ENCODE results near the gene DPM3. TPM values are rescaled to one million over a fixed set of nuclear protein-coding genes. Genes with fewer than 3 reads are reported as not detected.

Gene DPM3
- total and polyA plus RNA-seq, 2 experiments from 2014 or later: 13.6 to 71.4 TPM

- Mint-ChIP-seq H3K4me3 (peak overlapping the region; percentile 85), H3K9me3 (peaks cover 6% of the 10 kb centered on the region; the same call in 2 of the 3 replicates), H3K27me3 (ENCODE audit: insufficient read depth, low read depth, poor library complexity) (peaks cover 4% of the 10 kb centered on the region), H3K27ac (peak overlapping the region; percentile 87), H3K4me1 (peaks cover 11% of the 10 kb centered on the region), H3K36me3 (ENCODE audit: low read depth) (peaks cover 15% of the 10 kb centered on the region)
- peaks cover 7% of the 10 kb centered on the region for H3K79me2 ChIP-seq (replicated peaks; ENCODE audit: insufficient read depth)
- ATAC-seq (peak; percentile 59), DNase-seq (ENCODE audit: low spot score) (peak; percentile 88)
- peak overlapping the region; percentile 100 for H2AFZ ChIP-seq
- H4K20me1 ChIP-seq (replicated peaks; ENCODE audit: insufficient read depth): no peaks in the 10 kb centered on the region
- no peaks in the 10 kb centered on the region for H3K36me3 ChIP-seq (ENCODE audit: insufficient read depth)
- TF ChIP-seq, protein P1, sequence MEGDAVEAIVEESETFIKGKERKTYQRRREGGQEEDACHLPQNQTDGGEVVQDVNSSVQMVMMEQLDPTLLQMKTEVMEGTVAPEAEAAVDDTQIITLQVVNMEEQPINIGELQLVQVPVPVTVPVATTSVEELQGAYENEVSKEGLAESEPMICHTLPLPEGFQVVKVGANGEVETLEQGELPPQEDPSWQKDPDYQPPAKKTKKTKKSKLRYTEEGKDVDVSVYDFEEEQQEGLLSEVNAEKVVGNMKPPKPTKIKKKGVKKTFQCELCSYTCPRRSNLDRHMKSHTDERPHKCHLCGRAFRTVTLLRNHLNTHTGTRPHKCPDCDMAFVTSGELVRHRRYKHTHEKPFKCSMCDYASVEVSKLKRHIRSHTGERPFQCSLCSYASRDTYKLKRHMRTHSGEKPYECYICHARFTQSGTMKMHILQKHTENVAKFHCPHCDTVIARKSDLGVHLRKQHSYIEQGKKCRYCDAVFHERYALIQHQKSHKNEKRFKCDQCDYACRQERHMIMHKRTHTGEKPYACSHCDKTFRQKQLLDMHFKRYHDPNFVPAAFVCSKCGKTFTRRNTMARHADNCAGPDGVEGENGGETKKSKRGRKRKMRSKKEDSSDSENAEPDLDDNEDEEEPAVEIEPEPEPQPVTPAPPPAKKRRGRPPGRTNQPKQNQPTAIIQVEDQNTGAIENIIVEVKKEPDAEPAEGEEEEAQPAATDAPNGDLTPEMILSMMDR (conservative IDR thresholded peaks at IDR 0.05; ENCODE audit: low read depth in 2 of 2): 0 out of 4 replicates have a peak, but pooled peaks of 1 of the 2 experiments have one; percentile 1
- TF ChIP-seq JUNB (IDR thresholded peaks at IDR 0.05; ENCODE audit: unreplicated experiment) (no peak), POLR2AphosphoS5 (IDR thresholded peaks at IDR 0.05; ENCODE audit: low read depth) (peak; percentile 14), ZNF114 (CRISPR knock-in tag; IDR thresholded peaks at IDR 0.05) (no peak)
- H3K4me1 ChIP-seq (ENCODE audit: insufficient read depth): peaks cover 16% of the 10 kb centered on the region; the same call in 1 of the 2 replicates
- H3F3A ChIP-seq (replicated peaks; ENCODE audit: low read depth): peaks cover 22% of the 10 kb centered on the region
- H3K4me2 ChIP-seq: peak overlapping the region; percentile 95
- H3K9me2 ChIP-seq (ENCODE audit: insufficient read depth): no peaks in the 10 kb centered on the region
- peak overlapping the region; percentile 68; the same call in 1 of the 2 replicates for H3K27ac ChIP-seq (ENCODE audit: low read depth)
- no peaks in the 10 kb centered on the region for H3K27me3 ChIP-seq (ENCODE audit: insufficient read depth)
- peak overlapping the region; percentile 64 for H3K4me3 ChIP-seq
These were observed 26.3 kb upstream of the DPM3 start for GRCh38 chr1:155166471-155167165.

GRCh38 chr1:155166051-155166470, 25.7 kb upstream of the DPM3 start:
- peak overlapping the region; percentile 95 for H3K4me2 ChIP-seq
- peaks cover 4% of the 10 kb centered on the region for H3K27me3 Mint-ChIP-seq (ENCODE audit: insufficient read depth, low read depth, poor library complexity)
- TF ChIP-seq, protein P2, sequence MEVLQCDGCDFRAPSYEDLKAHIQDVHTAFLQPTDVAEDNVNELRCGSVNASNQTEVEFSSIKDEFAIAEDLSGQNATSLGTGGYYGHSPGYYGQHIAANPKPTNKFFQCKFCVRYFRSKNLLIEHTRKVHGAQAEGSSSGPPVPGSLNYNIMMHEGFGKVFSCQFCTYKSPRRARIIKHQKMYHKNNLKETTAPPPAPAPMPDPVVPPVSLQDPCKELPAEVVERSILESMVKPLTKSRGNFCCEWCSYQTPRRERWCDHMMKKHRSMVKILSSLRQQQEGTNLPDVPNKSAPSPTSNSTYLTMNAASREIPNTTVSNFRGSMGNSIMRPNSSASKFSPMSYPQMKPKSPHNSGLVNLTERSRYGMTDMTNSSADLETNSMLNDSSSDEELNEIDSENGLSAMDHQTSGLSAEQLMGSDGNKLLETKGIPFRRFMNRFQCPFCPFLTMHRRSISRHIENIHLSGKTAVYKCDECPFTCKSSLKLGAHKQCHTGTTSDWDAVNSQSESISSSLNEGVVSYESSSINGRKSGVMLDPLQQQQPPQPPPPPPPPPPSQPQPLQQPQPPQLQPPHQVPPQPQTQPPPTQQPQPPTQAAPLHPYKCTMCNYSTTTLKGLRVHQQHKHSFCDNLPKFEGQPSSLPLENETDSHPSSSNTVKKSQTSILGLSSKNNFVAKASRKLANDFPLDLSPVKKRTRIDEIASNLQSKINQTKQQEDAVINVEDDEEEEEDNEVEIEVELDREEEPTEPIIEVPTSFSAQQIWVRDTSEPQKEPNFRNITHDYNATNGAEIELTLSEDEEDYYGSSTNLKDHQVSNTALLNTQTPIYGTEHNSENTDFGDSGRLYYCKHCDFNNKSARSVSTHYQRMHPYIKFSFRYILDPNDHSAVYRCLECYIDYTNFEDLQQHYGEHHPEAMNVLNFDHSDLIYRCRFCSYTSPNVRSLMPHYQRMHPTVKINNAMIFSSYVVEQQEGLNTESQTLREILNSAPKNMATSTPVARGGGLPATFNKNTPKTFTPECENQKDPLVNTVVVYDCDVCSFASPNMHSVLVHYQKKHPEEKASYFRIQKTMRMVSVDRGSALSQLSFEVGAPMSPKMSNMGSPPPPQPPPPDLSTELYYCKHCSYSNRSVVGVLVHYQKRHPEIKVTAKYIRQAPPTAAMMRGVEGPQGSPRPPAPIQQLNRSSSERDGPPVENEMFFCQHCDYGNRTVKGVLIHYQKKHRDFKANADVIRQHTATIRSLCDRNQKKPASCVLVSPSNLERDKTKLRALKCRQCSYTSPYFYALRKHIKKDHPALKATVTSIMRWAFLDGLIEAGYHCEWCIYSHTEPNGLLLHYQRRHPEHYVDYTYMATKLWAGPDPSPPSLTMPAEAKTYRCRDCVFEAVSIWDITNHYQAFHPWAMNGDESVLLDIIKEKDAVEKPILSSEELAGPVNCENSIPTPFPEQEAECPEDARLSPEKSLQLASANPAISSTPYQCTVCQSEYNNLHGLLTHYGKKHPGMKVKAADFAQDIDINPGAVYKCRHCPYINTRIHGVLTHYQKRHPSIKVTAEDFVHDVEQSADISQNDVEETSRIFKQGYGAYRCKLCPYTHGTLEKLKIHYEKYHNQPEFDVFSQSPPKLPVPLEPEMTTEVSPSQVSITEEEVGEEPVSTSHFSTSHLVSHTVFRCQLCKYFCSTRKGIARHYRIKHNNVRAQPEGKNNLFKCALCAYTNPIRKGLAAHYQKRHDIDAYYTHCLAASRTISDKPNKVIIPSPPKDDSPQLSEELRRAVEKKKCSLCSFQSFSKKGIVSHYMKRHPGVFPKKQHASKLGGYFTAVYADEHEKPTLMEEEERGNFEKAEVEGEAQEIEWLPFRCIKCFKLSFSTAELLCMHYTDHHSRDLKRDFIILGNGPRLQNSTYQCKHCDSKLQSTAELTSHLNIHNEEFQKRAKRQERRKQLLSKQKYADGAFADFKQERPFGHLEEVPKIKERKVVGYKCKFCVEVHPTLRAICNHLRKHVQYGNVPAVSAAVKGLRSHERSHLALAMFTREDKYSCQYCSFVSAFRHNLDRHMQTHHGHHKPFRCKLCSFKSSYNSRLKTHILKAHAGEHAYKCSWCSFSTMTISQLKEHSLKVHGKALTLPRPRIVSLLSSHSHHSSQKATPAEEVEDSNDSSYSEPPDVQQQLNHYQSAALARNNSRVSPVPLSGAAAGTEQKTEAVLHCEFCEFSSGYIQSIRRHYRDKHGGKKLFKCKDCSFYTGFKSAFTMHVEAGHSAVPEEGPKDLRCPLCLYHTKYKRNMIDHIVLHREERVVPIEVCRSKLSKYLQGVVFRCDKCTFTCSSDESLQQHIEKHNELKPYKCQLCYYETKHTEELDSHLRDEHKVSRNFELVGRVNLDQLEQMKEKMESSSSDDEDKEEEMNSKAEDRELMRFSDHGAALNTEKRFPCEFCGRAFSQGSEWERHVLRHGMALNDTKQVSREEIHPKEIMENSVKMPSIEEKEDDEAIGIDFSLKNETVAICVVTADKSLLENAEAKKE (CRISPR knock-in tag; IDR thresholded peaks at IDR 0.05): no peak
- TF ChIP-seq ZNF331 (CRISPR knock-in tag; IDR thresholded peaks at IDR 0.05; ENCODE audit: low read depth) (no peak), EZH2phosphoT487 (IDR thresholded peaks at IDR 0.05; ENCODE audit: unreplicated experiment) (no peak), EZH2 (IDR thresholded peaks at IDR 0.05; ENCODE audit: low read depth, unreplicated experiment) (no peak)
- TF ChIP-seq, protein P1 (conservative IDR thresholded peaks at IDR 0.05; ENCODE audit: low read depth in 2 of 2): no peak

More at GRCh38 chr1:155166051-155166470, 25.7 kb upstream of the DPM3 start:
- Histone ChIP-seq H2AFZ (peak overlapping the region; percentile 100), H3K4me1 (ENCODE audit: insufficient read depth) (peaks cover 16% of the 10 kb centered on the region; the same call in 1 of the 2 replicates), H3F3A (replicated peaks; ENCODE audit: low read depth) (peaks cover 21% of the 10 kb centered on the region), H4K20me1 (replicated peaks; ENCODE audit: insufficient read depth) (no peaks in the 10 kb centered on the region), H3K9me2 (ENCODE audit: insufficient read depth) (no peaks in the 10 kb centered on the region), H3K36me3 (ENCODE audit: insufficient read depth) (no peaks in the 10 kb centered on the region), H3K4me3 (peak overlapping the region; percentile 64), H3K27me3 (ENCODE audit: insufficient read depth) (no peaks in the 10 kb centered on the region), H3K27ac (ENCODE audit: low read depth) (no peak overlapping the region), H3K79me2 (replicated peaks; ENCODE audit: insufficient read depth) (peaks cover 1% of the 10 kb centered on the region; the same call in 1 of the 2 replicates)
- Mint-ChIP-seq H3K4me1 (peaks cover 11% of the 10 kb centered on the region), H3K4me3 (peak overlapping the region; percentile 85), H3K9me3 (peaks cover 6% of the 10 kb centered on the region; the same call in 2 of the 3 replicates), H3K36me3 (ENCODE audit: low read depth) (peaks cover 15% of the 10 kb centered on the region), H3K27ac (peak overlapping the region; percentile 87; the same call in 1 of the 2 replicates)
- DNase-seq (ENCODE audit: low spot score): peak; percentile 62
- peak; percentile 43 for ATAC-seq
